Fibroblast of mammary gland (primary cell): ENCODE data around the gene DPM2.
A peak's percentile ranks its signal among the peaks of the same experiment; 100 is the strongest.

Experiments used
- DNase-seq: peaks from one replicate; pipeline ENCODE4 v3.0.0-alpha.2; 2010; ENCODE audit warnings: low read depth
- H3K4me3 ChIP-seq: 2 replicates; pipeline ENCODE4 v1.5.1; 2011; ENCODE audit warnings: low read depth, mild to moderate bottlenecking, low read length, moderate library complexity; ENCODE audit not compliant: control insufficient read depth
- CTCF ChIP-seq: conservative IDR thresholded peaks from 2 replicates; pipeline ENCODE4 v1.5.1; 2011; ENCODE audit warnings: low read depth, low read length, inconsistent platforms; ENCODE audit not compliant: control insufficient read depth, insufficient read depth

Gene DPM2

GRCh38 chr9:127927201-127927987 is 10.3 kb downstream of the DPM2 start:
- peak overlapping the region; percentile 3 for H3K4me3 ChIP-seq
- no peak for DNase-seq
- no peak for TF ChIP-seq CTCF

DNA sequence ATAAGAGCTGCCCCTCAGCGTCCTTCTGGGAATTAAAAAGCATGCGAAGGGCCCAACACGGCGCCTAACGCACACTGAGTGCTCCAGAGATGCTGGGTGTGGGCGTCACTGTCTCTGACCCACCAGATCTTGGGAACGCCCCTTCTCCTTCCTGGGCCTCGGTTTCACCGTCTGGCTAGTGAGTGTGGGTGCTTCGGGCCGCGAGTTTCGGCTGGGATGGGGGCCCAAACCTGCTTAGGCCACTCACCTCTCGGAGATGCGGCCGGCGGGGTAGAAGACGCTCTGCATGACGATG is 10.8 kb downstream of the DPM2 start:
- no peak for TF ChIP-seq CTCF
- peak overlapping the region; percentile 3 for H3K4me3 ChIP-seq
- no peak for DNase-seq

- no peak overlapping the region for H3K4me3 ChIP-seq
- DNase-seq, result no peak
- TF ChIP-seq CTCF, result no peak
Measured at GRCh38 chr9:127925959-127926905, 11.4 kb downstream of the DPM2 start.

DNA sequence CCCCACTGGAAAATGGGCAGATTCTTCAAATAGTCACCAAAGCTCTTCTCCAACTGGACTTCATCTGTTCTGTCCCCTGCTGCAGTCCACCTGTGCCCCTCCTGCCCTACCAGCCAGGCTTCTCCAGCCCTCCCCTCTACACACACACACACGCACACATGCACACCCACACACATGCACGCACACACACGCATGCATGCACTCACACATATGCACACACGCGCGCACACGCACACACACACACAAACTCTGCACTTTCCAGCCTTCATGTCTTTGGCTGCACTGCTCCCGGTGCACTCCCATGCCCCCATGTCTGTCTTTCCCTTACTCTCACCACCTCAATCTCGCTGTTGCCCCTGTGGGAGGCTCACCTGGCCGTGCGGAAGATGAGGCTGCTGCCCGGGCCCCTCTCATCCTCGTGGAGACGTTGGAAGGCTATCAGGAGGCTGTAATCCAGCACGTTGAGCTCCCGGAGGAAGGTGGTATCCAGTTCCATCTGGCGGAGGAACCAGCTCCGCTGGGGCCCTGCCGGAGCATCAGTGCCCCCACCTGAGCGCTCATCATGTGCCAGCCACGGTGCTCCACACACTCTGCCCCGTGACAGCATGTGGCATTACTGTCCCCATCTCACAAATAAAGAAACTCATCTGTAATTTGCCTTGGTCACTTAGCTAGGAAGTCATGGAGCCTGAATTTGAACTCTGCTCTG is 12.8 kb downstream of the DPM2 start:
- no peak for TF ChIP-seq CTCF
- no peak for DNase-seq

DNA sequence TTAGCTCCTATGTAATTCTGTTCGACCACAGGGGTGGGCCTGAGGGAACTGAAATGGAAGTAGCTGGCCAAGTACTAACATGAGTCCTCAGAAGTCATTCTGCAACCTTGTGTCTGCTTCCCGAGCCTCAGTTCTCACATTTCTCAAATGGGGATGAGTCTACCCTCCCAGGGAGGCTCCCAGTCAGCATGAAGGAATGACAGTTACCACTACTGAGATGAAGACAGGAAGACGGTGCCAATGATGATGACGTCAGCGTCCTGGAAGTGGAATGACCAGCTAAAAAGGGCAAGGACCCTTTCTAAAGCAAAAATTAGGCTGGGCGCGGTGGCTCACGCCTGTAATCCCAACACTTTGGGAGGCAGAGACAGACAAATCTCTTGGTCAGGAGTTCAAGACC is 13.9 kb downstream of the DPM2 start:
- peak; percentile 100 for DNase-seq
- H3K4me3 ChIP-seq, result no peak overlapping the region
- TF ChIP-seq CTCF, result no peak

More for the DNA sequence above, 12.8 kb downstream of the DPM2 start:
- H3K4me3 ChIP-seq, result no peak overlapping the region

DNA sequence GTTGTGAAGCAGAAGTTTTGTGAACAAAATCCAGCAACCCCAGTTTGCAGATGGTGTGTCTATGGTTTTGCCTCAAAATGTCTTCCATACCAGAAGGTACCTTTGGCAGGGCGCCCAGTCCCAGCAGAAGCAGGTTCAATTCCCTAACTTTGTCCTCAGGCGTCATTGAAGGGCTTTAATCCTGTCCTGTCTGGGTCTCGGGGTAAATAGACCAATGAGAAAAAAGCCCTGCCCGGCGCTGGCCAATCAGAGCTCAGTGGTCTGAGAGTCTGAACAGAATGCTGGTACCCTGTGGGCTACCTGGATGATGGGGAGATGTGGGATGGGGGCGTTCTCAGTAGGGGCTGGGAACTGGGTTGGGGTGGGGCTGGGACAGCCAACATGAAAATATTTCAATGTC is 14.6 kb downstream of the DPM2 start:
- TF ChIP-seq CTCF, result no peak
- DNase-seq, result no peak
- H3K4me3 ChIP-seq, result no peak overlapping the region
